Hematopoietic multipotent progenitor cell treated with erythropoietin and hydrocortisone succinate and interleukin-3 and kit ligand, for 15 days (in vitro differentiated cells): ENCODE measurements around the gene CPLANE1.
"Not testable (repeated sequence)": the region's sequence is repeated elsewhere in the genome, so short reads cannot be mapped to it uniquely, and the experiment has no call there.

Source experiments
- DNase-seq: peaks from one replicate; pipeline ENCODE4 v3.0.0-alpha.2; 2015; ENCODE audit warnings: low spot score

The CPLANE1 gene

DNA sequence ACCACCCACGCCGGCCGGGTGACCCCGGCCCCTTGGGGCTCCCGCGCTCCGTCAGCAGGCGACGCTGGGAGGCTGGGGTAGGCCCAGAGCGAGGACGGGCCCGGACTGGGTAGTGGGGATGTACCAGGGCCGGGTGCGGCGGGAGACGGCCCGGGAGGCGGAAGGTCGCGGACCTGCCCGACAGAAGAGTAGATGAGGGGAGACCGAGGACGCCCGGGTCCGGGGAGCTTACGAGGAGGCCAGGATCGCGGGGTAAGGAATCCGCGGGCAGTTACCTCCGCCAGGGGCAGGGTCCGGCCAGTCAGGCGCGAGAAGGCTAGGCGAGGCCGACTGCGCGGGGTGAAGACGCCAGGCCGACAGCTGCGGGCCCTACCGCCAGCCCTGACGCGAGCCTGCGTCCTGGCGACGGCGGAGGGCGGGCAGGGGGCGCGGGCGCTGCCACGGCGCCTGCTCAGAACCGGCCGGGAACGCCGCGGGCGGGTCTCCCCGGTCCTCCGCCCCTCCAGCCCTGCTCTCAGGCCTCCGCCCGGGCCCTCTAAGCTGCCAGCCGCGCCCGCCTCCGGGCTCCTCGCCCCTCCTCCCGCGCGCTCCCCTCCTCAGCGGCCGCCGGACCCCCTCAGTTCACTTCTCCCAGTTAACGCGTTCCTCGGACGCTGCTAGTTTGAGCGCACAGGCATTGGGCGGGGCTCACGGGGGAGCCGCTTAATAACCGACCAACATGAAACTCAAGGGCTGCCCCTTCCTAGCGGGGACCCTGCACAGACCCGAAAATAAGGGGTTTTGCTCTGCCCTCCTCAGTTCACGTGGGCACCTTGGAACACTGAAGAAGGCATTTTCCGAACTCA, at the start of gene CPLANE1:
TSS of gene CPLANE1 (minus strand) at position 407 of the 845 bp plus-strand sequence. CDS start 1,678 bp downstream, outside the sequence.
- DNase-seq = no peak

DNA sequence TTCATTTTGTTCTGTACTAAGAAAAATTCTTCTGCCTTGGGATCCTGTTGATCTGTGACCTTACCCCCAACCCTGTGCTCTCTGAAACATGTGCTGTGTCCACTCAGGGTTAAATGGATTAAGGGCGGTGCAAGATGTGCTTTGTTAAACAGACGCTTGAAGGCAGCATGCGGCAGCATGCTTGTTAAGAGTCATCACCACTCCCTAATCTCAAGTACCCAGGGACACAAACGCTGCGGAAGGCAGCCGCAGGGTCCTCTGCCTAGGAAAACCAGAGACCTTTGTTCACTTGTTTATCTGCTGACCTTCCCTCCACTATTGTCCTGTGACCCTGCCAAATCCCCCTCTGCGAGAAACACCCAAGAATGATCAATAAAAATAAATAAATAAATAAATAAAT, 47.1 kb upstream of the CPLANE1 start:
- not testable (repeated sequence) for DNase-seq

DNA sequence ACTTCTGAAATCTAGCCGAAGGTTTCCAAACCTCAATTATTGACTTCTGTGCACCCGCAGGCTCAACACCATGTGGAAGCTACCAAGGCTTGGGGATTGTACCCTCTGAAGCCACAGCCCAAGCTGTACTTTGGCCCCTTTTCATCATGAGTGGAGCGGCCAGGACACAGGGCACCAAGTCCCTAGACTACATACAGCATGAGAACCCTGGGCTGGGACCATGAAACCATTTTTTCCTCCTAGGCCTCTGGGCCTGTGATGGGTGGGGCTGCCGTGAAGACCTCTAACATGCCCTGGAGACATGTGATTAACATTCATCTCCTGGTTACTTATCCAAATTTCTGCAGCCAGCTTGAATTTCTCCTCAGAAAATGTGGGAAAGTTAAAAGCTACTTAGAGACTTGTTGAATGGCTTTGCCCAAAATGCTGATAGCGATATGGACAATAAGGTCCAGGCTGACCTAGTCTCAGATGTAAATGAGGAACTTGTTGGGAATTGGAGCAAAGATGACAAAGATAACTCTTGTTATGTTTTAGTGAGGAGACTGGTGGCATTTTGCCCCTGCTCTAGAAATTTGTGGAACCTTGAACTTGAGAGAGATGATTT, 34.1 kb upstream of the CPLANE1 start:
- DNase-seq = no peak

DNA sequence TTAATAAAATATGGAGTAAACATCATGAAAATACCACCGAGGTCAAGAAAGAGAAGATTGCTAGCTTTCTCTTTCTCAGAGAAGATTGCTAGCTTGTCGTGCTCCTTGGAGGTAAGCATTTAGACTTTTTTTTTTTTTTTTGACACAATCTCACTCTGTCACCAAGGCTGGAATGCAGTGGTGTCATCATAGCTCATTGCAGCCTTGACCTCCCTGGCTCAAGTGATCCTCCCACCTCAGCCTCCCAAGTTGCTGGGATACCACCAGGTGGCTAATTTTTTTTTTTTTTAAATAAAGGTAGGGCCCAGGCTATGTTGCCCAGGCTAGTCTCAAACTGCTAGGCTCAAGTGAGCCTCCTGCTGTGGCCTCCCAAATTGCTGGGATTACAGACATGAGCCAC, 26.3 kb upstream of the CPLANE1 start:
- no peak for DNase-seq

DNA sequence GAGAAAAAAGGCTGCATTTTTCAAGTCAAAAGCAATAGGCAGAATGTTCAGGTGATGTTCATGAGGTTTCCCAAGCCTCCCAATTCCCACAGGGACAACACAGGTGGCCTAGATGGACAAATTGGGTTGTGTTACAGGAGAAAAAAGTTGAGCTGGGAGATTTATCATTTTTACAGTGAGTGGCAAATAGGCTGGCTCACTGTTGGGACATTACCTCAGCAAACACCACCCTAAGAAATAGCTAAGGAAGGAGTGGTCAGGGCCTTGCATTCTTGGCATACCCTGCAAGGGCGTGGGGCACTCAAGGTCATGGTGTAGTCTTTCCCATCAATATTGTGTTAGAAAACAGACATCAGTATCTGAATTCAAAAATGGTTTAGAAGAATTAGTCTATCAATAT, 23.3 kb upstream of the CPLANE1 start:
- DNase-seq = no peak

DNA sequence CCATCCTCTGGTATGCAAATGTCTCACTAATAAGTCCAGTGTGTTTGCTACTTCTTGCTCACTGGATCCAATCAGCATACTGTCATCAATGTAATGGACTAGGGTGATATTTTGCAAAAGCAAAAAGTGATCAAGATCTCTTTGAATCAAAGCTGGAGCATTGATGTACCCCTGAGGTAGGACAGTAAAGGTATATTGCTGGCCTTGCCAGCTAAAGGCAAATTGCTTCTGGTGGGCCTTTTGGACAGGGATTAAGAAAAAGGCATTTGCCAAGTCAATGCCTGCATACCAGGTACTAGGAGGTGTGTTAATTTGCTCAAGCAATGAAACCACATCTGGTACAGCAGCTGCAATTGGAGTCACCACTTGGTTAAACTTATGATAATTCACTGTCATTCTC, 18.9 kb upstream of the CPLANE1 start:
- DNase-seq = not testable (repeated sequence)

DNA sequence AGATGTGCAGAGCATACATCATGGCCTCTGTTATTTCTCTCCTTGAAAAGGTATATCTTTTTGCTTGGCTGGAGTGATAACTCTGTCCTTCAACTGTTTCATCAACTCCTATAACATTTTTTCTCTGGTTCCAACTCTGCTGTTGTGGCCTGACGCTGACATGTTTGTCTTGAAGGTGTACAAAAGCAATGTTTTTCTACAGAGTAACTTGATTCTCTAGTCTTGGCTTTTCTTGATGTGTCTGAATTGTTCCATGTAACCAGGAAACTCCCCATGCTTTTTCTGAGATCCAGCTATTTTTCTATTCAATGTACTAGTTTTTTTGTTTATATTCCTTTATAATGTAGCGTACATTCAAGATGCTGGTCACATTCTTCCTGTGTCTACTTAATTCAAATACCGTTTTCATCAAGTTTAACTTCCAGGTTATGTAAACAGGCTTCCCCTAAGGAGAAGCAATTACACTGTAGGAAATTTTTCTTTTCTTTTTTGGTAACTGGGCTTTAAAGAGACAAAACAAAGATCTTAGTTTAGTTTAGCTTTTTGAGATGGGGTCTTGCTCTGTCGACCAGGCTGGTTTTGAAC, 6.7 kb upstream of the CPLANE1 start:
- DNase-seq = no peak

DNA sequence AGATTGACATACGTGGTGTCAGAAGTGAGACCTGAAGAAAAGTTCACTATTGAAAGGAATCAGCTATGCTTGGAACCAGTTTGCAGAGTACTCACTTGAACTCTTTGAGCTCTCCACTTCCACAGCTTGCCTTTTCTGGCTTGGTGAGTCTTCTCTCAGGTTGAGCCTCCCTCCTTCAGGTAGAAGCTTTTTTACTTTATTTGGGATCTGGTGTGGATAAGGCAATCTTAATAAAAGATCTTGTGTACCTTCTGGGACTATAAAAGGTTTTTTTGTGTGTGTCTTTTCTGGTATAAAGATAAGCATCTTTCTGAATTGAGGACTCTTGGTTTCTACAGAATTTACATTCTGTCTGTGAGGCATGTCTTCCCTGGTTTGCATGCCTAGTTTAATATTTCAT, 5.4 kb upstream of the CPLANE1 start:
- DNase-seq = no peak

DNA sequence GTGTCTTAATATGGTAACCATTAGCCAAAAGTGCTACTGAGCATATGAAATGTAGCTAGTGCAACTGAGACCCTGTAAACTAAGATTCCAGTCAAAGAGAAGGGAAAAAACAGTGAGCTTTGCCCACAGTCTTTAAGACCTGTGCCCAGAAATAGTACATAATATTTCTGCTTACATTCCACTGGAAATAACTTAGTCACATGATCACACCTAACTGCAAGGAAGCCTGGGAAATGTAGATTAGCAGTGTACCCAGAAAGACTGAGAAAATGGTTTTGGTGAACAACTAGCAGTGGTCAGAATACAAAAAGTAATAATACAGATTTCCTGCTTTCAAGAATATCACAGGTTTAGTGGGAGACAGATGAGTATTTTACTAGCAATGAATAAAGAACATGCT, 2.5 kb upstream of the CPLANE1 start:
- DNase-seq = no peak

DNA sequence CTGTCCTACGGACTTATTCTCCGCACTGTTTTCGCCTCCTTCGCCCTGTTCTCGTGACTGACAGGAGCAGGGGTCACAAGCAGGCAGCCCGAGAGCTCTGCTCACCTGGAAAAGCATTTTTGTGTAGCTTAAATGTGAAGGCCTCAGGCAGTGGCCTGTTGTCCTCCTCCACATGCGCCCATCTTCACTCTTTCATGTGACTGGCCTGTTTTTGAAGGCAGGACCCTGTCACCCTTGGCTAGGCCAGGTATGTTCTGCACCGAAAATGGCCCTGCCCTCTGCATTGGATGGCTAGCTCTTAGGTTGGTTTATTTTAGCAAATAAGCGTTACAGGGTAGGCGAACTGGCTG, 614 bp upstream of the CPLANE1 start:
- no peak for DNase-seq

DNA sequence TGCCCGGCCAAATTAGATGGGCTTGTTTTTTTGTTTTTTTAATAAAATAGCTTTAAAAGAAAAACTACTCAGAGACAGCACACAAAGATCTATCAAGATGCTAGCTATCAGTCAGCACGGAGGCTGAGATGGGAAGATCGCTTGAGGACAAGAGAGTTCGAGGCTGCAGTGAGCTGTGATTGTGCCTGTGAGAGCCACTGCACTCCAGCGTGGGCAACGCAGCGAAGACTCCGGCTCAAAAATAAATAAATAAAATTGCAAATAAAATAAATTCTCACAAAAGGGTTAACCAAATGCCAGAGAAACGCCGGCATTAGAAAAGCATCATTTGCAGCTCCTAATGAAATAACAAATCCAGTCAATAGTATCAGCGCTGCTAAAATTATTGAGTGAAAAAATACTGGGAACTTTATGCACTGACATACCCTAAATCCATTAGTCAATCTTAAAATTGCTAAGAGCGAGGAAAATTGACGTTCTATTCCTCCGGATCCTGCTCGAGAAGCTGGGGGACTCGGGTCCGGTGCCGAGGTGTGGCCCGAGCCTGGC, 681 bp downstream of the CPLANE1 start:
- DNase-seq = no peak

DNA sequence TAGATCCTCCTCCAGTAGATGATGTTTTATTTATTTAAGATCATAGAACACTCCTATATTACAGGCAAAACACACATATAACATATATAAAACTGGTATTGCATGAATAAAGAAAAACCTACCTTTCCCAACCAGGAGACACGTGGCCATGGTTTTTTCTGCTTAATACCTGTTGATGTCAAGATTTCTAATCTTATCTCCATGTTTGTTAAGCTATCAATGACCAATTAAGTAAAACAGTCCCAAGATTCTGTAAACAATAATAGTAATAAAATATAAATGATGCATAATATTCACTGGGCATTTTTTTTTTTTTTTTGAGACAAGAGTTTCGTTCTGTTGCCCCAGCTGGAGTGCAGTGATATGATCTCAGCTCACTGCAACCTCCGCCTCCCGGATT, 1.7 kb downstream of the CPLANE1 start:
- no peak for DNase-seq

DNA sequence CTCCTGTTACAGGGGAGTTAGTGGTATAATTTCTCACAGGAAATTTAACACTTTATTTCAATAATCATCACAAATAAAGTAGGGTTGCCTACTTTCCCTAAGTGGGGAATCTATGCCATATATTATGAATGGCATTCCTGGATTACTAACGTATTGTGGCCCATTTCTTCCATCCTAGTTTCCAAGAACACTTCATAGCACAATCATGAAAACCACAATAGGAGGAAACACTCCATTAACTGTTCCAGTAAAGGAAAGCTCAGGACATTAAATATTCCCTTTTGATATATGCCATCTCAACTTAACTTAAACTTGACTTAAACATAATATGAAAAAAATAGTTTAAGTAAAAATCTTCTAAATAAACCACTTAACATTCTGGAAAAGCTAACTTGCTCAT, 2.1 kb downstream of the CPLANE1 start:
- no peak for DNase-seq

DNA sequence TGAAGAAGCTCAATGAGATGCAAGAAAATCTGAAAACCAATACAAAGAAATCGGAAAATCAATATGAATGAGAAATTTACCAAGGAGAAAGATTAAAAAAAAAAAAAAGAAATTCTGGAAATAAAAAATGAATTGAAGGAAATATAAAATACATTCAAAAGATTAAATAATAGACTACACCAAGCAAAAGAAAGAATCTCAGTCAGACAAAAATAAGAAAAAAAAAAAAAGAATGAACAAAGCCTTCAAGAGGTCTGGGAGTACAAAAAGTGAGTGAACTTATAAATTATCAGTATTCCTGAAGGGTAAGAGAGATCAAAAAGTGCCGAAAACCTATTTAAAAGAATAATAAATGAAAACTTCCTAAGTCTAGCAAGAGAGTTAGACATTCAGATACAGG, 14.9 kb downstream of the CPLANE1 start:
- DNase-seq = no peak

DNA sequence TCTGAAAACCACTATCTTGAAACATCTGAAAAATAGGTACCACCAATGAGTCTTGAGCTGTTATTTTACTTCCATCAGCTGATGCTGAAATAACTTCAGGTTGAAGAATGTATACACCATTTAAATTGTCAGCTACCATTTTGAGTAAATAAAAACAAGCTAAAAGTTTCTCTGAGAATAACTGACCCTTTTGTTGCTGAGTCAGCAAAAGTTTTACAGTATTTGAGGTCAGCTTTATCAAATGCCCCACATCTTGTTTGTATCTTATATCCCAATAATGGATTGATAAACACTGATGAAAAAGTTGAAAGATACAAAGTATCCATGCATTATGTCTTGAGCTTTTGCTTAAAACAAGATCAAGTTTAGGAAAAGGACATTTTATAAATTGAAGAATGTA, 22.8 kb downstream of the CPLANE1 start:
- no peak for DNase-seq

DNA sequence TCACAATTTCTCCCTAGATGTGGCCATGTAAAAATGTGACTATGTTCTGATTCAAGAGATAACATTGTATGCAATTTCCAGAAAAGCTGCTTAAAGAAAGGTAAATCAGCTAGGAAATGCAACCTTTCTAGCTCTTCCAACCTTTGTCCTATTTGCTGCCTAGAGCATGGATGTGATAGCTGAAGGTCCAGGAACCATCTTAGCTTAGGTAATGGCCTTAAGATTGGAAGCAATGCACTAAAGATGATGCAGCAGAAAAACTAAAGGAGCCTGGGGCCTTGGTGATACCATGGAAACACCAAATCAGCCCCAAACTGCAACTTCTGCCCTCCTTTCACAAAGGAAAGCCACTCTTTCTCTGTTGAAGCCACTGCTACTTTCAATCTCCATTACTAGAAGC, 27.0 kb downstream of the CPLANE1 start:
- no peak for DNase-seq

DNA sequence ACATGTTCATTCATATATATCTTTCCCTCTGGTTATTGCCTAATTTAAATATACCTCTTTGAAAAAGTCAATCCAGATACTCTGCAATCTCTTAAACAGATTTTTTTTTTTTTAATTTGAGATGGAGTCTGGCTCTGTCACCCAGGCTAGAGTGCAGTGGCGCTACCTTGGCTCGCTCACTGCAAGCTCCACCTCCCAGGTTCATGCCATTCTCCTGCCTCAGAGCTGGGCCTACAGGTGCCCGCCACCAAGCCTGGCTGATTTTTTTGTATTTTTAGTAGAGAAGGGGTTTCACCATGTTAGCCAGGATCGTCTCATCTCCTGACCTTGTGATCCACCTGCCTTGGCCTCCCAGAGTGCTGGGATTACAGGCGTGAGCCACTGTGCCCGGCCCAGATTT, 28.8 kb downstream of the CPLANE1 start:
- DNase-seq = not testable (repeated sequence)

DNA sequence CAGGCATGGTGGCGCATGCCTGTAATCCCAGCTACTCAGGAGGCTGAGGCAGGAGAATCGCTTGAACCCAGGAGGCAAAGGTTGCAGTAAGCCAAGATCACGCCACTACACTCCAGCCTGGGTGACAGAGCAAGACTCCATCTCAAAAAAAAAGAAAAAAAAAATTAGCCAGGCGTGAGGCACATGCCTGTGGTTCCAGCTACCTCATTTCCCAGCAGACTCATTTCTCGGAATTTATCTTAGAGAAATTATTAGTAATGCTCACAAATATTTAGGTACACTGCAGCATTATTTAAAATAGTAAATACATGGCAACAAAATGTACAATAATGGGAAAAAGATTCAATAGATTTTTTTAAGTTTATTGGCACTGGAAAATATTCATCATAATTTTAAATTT, 29.8 kb downstream of the CPLANE1 start:
- not testable (repeated sequence) for DNase-seq

DNA sequence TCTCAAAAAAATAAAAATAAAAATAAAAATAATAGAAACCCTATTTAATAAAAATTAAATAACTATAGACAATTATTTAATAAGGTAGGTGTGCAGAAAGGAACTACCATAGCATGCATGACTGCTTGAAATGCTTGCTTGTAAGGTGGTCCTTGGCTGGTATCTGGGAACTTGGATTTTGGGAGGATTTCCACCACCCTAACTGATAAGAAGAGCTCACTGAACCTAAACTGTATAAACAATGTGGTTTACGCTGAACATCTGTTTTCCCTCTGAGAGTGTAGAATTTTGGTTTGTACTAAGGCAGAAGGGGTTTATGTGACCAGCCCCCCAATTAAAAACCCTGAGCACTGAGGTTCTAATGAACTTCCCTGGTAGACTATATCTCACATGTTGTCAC, 31.2 kb downstream of the CPLANE1 start:
- DNase-seq = no peak

DNA sequence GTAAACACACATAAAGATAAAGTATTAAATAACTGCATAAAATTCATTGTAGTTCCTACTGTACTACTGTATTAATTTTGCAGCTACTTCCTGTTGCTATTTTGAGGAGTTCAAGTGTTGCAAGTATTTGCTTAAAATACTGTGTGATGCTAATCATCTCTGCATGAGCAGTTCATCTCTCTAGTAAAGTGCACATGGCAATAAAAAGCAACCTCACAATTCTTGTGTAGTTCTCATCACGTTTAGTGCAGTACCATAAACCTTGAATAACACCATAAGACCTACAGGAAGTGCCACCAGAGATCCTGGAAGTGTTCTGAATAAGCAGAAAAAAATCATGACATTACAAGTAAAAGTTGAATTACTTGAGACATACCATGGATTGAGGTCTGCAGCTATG, 34.6 kb downstream of the CPLANE1 start:
- no peak for DNase-seq

DNA sequence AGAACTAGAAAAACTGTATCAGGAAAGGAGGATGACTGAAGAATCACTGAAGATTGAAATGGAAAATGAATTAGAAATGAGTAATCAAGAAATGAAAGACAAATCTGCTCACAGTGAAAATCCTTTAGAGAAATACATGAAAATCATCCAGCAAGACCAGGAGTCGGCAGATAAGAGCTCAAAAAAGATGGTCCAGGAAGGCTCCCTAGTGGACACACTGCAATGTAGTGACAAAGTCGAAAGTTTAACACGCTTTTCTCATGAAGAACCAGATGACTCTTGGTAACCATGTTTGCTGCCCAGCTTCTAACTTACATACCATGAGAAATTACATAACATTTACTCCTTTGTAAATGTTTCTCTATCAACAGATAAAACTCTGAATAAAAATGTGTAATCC, 37.1 kb downstream of the CPLANE1 start:
- DNase-seq = no peak

DNA sequence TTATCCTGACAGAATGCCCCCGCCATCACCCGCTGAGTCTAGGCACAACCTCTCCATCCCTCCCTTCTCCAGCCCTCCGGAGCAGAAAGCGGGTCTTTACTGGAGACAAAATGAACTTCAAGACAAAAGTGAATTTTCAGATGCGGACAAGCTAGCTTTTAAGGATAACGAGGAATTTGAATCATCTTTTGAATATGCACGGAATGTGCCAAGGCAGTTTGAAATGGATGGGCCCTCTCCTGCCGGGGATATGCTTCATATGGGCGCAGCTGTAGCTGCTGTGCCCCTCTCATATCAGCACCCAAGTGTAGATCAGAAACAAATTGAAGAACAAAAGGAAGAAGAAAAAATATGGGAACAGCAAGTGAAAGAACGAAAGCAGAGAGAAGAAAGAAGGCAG, 37.5 kb downstream of the CPLANE1 start:
- DNase-seq = no peak
